ENCODE results near the gene ARPC1A.
"Not testable (repeated sequence)": the region's sequence is repeated elsewhere in the genome, so short reads cannot be mapped to it uniquely, and the experiment has no call there.

ARPC1A gene

GRCh38 chr7:99352247-99352646, 26.5 kb downstream of the ARPC1A start:
- H3K4me3 ChIP-seq (ENCODE audit: low read depth, low read length), result no peak overlapping the region
- no peak for TF ChIP-seq CTCF (IDR thresholded peaks at IDR 0.05; ENCODE audit: low read depth, low read length)

DNA sequence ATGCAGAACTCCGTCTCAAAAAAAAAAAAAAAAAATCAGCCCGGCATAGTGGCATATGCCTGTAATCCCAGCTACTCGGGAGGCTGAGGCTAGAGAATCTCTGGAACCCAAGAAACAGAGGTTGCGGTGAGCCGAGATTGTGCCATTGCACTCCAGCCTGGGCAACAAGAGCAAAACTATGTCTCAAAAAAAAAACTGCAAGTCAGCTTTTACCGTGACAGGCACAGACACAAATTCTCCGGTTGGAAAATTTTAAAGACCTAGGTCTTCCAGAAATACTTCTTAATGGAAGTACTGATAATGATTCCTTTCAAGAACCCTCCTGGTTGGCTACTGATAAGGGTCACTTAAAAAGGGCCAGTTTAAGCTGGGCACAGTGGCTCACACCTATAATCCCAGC, 29.4 kb downstream of the ARPC1A start:
- no peak overlapping the region for H3K4me3 ChIP-seq (ENCODE audit: low read depth, low read length)
- no peak for TF ChIP-seq CTCF (IDR thresholded peaks at IDR 0.05; ENCODE audit: low read depth, low read length)

DNA sequence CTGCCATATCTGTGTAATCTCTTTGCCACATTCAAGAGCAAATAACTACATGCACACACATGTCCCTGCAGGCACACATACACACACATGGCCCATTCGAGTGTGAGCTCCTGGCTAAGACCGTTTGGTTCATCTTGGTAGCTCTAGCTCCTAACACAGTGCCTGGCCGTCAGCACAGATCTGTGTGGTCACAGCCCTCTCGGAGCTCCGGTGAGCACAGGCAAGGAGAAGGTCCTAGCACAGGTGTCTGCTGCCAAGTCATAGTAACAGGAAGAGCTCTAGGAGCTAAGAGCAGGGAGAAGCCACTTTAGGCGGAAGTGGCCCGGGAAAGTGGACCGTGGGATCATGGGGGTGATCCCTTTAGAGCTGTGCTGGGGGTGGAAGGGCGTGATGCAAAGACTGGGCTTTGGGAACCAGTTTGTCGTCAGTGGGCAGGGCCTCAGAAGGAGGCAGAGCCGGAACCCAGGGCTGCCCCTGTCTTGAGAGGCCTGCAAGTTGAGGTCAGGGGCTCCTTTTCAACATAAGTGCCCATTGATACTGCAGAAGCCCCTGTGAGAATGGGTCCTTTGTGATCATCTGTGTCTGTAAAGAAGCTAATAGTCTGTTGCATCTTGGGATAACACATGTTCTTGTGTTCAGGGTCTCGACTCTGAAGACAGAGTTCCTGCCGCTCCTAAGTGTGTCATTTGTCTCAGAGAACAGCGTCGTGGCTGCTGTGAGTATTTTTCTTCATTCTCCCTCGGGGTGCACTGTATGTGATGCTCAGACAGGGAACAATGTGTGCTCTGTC, 32.2 kb downstream of the ARPC1A start:
- H3K4me3 ChIP-seq (ENCODE audit: low read depth, low read length), result no peak overlapping the region
- TF ChIP-seq CTCF (IDR thresholded peaks at IDR 0.05; ENCODE audit: low read depth, low read length), result no peak

DNA sequence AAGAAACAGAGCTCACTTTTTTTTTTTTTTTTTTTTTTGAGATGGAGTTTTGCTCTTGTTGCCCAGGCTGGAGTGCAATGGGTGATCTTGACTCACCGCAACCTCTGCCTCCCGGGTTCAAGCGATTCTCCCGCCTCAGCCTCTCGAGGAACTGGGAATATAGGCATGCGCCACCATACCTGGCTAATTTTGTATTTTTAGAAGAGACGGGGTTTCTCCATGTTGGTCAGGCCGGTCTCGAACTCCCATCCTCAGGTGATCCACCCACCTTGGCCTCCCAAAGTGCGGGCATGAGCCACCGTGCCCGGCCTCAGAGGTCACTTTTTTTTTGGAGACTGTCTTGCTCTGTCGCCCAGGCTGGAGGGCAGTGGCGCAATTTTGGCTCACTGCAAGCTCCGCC, 32.8 kb downstream of the ARPC1A start:
- not testable (repeated sequence) for H3K4me3 ChIP-seq (ENCODE audit: low read depth, low read length)

- no peak for TF ChIP-seq CTCF (IDR thresholded peaks at IDR 0.05; ENCODE audit: low read depth, low read length)
- no peak overlapping the region for H3K4me3 ChIP-seq (ENCODE audit: low read depth, low read length)
Measured at GRCh38 chr7:99359465-99360154, 33.9 kb downstream of the ARPC1A start.

GRCh38 chr7:99362801-99363200, 37.1 kb downstream of the ARPC1A start:
- TF ChIP-seq CTCF (IDR thresholded peaks at IDR 0.05; ENCODE audit: low read depth, low read length), result no peak
- no peak overlapping the region for H3K4me3 ChIP-seq (ENCODE audit: low read depth, low read length)

- TF ChIP-seq CTCF (IDR thresholded peaks at IDR 0.05; ENCODE audit: low read depth, low read length), result no peak
Measured at GRCh38 chr7:99363286-99363685, 37.6 kb downstream of the ARPC1A start.

More at GRCh38 chr7:99363286-99363685, 37.6 kb downstream of the ARPC1A start:
- H3K4me3 ChIP-seq (ENCODE audit: low read depth, low read length), result no peak overlapping the region
